ENCODE measurements around the gene PRG2.
A peak's percentile ranks its signal among the peaks of the same experiment; 100 is the strongest.
"Not testable (repeated sequence)": the region's sequence is repeated elsewhere in the genome, so short reads cannot be mapped to it uniquely, and the experiment has no call there.

Gene PRG2

DNA sequence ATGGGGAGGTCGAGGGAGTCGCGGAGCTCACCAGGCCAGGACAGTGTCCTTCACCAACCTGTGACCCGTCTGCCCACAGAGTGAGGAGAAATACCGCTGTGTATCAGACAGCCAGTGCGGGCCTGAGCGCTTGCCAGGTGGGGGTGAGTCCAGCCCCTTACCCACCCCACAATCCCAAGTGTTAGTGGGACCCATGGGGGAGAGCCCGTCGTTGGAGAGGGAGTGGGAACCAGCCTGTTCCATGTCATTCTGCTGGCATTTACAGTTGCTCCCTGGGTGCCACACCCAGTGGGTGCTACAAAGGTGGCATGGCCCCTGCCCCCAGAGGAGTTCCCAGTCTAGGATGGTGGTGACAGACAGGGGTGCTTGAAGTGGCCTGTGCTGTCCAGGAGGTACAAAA is 43.1 kb downstream of the PRG2 start:
- DNase-seq (ENCODE audit: low spot score), result no peak

DNA sequence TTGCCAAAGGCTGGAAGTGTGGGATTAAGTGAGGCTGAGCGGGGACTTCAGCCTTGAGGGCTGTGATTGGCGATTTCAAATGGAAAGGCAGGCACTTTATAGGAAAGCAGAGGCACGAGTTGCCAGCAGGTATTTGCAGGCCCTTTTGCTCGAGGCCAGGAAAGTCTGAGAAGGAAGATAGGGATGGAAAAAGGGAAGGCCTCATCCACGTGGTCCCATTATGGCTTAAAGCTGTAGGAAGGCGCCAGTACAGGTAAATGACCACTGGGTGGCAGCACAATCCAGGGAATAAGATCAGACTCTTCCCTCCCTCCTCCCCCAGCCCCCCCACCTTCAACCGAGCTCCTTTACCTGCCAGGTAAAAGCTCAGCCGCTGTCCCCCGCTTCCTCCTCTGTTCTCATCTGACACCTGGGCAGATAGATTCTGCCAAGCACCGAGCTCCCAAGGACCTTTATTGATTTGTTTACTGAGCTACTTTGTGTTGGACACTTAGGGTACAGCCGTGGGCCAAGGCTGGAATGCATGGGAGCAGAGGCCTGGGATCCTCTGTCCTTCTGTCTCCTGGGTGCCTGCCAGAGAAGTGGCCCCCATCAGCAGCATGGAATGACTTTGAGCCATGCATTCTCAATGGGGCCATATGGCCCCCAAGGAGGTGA is 44.8 kb downstream of the PRG2 start:
- peak; percentile 80 for DNase-seq (ENCODE audit: low spot score)

DNA sequence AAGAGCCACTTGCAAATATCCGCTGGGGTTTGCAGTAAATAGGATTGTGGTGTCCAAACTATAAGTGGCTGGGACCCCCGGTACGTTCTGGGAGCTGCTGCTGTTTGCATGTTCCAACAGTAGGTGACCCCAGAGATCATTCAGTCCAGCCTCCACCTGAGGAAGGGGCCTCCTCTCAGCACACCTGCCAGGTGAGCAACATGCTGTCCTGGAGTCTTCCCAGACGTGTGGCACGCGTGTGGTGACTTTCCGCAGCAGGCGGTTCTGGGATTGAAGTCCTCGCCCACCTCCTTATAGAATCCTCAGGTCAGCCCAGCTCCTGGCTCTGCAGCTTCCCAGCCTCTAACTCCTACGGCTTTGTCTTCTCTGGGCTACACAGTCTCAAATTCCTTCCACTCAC is 45.6 kb downstream of the PRG2 start:
- no peak for DNase-seq (ENCODE audit: low spot score)

DNA sequence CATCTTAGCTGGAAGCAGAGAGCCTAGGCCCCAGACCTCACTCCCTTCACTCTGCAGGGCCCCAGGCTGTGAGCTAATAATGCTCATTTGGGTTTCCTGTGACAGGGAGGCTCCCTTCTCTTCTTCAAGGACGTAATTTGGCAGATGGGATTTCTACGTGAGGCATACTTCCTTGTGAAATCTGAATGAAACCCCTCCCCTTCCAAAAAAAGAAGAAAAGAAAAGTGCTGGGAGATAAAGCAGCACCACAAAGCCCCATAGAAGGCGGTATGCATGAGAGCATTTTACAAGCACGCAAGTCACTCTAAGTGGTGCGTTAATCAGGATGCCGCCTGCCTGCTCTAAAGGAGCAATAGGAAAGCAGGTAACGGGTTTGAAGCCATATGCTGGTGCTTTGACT is 46.6 kb downstream of the PRG2 start:
- no peak for DNase-seq (ENCODE audit: low spot score)

DNA sequence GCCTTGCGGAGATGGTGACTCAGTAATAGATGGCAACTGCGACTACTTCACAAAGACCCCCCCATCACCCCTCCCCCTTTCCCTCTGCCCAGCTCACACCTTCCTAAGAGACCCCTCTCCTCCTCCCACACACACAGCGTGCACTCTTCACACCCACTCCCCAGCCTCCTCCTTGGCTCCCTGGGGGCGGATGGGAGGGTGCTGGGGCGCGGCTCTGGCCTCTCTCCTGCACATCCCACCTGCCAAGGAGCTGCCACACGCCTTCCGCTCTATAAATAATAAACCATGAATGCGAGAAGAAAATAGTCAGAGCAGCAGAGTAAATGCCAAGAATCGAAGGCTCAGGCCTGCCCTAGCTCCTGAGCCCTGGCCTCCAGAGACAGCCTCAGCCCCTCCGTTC is 47.7 kb downstream of the PRG2 start:
- DNase-seq (ENCODE audit: low spot score), result no peak

DNA sequence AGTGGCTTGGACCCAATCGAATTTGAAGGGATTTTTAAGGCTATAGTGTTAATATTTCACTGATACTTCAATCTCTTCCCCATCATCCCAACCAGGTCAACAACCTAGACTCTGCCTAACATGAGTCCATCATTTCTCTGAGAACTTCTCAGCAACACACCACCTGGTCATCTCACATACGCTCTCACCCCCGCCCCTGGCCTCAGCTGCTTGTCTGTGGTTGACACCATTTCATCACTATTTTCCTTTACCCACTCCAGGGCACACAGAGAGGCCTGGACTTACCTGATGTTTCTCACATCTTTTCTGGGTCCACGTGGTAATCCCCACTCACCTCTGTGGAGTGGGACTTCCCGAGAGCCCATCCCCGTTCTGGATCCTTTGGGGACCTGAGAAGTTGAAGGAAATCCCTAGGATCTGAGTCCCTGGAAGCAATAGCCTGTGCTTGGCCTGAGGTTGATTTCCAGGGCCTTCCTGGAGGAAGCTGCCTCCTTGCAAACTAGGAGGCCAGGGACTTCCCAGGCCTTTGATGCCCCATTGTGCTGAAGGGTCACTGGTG is 49.1 kb downstream of the PRG2 start:
- no peak for DNase-seq (ENCODE audit: low spot score)

DNA sequence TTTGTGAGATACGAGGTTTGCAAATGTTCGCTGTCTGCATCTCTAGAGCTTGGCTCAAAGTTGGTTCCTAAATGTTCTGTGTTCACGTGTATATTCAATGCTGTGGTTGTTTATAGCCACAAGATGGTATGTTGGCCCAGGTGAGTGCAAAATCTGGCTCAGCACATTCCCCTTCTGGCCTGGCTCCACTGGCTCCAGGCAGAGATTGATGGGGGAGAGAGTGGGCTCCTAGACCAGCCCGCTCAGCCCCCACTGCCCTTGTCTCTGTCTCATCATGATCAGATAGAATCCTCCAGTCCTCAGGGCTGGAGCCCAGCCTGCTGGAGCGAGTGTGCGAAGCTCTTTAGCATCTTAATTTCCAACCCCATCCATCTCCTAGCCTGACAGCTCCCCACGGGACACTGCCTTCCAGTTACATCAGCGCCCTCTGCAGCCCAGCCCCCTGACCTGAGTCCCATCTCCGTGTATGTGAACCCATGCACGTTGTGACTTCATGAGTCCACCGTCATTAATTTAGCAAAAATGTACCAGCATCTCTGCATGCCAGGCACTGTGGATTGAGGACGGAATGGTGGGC is 50.3 kb downstream of the PRG2 start:
- DNase-seq (ENCODE audit: low spot score), result peak; percentile 72

DNA sequence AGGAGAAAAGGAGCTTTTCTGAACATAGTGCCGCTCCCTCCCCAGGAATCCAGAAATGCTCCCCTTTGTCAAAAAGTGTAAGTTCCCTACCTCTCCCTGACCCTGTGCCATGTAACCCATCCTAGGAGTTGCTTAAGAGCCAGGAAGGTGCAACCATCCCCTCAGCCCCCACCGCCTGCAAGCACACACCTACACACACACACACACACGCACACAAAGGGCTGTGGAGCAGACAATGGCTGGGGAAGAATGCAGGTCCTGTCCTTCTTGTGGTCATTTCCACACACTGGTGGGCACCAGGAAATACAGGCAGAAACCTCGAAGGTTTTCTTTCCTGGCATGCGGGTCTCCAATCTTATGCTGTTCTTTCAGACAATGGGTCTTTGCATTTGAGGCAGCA is 51.1 kb downstream of the PRG2 start:
- no peak for DNase-seq (ENCODE audit: low spot score)

DNA sequence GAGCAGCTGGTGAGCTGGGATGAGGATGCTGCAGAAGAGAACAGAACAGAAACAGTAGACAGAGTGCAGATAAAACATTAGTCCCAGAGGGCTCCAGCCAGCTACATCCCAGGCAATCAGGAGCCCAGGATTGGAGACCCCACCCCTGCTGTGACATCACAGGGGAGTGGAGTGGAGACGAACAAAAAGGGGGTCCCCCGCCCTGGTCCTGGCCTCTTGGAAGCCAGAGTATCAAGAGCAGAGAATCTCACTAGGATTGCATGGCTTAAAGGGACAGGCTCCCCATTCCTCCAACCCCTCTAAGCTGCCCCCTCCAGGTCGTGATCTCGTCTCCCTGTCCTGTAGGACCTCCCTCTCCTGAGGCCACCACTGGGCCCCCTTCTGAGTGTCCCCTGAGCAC is 52.3 kb downstream of the PRG2 start, which contains the start of gene P2RX3:
Gene P2RX3 (plus strand): TSS at position 211 of the 400 bp plus-strand sequence. CDS start 199 bp downstream, outside the sequence.
- no peak for DNase-seq (ENCODE audit: low spot score)

DNA sequence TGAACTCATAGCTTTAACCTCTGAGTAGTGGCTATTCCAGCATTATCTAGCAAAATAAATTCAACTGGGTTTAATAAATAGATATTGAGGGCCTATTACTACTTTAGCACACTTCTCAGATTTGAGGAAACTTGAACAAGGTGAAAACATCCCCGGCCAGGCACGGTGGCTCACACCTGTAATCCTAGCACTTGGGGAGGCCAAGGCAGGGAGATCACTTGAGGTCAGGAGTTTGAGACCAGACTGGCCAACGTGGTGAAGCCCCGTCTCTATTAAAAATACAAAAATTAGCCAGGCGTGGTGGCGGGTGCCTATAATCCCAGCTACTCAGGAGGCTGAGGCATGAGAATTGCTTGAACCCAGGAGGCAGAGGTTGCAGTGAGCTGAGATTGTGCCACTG is 53.6 kb downstream of the PRG2 start:
- DNase-seq (ENCODE audit: low spot score), result not testable (repeated sequence)

All from D341Med (cell line).